GM21515 (cell line): ENCODE measurements around the gene CPNE8.

Experiments used
- ATAC-seq: cut with Tn5 transposase; IDR thresholded peaks from one replicate; pipeline ENCODE4 v1.9.1; 2021; ENCODE audit not compliant: unreplicated experiment

CPNE8 gene

GRCh38 chr12:38838056-38838850 is 67.1 kb downstream of the CPNE8 start:
- ATAC-seq, result no peak

- no peak for ATAC-seq
These were observed 73.7 kb downstream of the CPNE8 start for GRCh38 chr12:38831715-38832114.

- ATAC-seq, result no peak
These were observed 80.4 kb downstream of the CPNE8 start for GRCh38 chr12:38825006-38825405.

- ATAC-seq, result no peak
These were observed 81.7 kb downstream of the CPNE8 start for GRCh38 chr12:38823738-38824137.

GRCh38 chr12:38823314-38823713 is 82.1 kb downstream of the CPNE8 start:
- no peak for ATAC-seq

- no peak for ATAC-seq
These were observed 87.4 kb downstream of the CPNE8 start for GRCh38 chr12:38817942-38818341.

DNA sequence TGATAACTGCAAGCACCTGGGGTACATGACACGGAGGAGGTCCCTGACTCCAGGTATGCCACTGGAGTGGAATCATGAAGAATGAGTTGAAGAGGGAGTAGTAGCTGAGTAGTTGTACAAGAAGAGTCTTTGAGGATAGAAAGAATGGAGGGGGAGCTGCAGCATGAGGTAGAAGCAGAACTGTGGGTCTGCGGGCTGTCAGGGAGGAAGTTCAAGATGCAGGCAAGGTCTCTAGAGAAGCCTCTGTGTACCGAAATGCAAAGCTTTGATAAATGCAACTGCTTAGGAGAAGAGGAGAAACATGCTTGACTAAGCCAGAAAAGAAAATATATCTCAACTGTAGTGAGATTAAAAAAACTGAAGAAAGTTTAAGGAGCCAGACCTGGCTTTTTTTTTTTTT is 91.5 kb downstream of the CPNE8 start:
- no peak for ATAC-seq

- no peak for ATAC-seq
These were observed 93.5 kb downstream of the CPNE8 start for GRCh38 chr12:38811814-38812356.

DNA sequence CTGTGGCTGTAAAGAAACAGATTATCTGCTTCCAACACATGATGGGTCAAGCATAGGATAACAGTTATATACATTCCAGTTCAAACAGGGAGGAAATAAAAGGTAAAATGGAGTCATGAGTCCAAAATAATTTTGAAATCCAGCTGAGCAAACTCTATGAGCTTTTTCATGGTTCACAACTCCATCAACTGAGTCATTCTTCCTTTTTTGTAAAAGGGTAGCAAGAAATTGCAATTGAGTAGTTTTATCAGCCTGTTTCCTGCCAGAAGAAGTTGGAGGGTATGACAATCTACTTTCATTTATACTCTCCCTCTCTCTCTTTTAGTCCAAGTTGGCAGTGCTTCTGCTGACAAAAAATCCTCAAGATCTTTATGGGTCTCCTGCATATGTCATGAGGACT is 95.6 kb downstream of the CPNE8 start:
- no peak for ATAC-seq

GRCh38 chr12:38788106-38788505 is 117.3 kb downstream of the CPNE8 start:
- no peak for ATAC-seq

GRCh38 chr12:38785381-38785780 is 120.0 kb downstream of the CPNE8 start:
- no peak for ATAC-seq

DNA sequence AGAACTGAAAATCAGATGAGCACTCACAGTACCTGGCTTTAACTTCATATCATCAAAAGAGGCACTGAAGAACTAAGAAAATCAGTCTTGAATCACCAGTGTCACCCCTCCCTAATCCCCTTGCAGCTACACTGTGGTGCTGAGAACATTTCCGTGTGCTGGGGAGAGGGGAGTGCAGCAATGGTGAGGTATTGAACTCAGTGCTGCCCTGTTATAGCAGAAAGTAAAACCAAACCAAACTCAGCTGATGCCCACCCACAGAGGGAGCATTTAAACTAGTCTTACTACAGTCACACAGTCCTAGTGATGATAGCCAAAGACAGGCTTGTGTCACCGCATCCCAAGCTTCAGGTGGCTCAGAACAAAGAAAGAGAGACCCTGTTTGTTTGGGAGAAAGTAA is 122.1 kb downstream of the CPNE8 start:
- no peak for ATAC-seq

DNA sequence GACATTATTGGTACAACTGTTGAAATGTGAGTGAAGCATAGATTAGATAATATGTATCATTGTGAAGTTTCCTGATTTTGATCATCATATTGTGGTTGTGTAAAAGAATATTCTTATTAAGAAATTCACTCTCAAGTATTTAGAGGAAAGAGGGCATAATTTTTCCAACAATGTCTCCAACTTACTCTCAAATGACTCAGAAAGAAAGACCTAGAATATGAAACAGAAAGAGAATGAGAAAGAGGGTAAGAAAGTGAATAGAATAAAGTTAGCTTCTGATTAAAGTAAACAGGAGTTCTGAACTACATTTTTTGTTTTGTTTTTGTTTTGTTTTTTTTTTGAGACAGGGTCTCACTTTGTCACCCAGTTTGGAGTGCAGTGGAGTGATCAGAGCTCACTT is 123.0 kb downstream of the CPNE8 start:
- no peak for ATAC-seq

DNA sequence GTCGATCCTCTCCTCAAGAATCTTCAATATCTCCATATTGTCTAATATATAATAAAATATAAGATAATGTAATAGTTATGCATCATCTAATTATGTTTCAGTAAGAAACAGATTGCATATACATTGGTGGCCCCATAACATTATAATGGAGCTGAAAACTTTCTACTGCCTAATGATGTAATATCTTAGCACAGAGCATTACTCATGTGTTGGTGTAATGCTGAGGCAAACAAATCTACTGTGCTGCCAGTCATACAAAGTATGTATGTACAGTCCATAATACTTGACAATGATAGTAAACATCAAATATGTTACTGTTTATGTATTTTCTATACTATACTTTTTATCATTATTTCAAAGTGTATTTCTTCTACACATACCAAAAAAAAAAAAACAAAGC is 128.7 kb downstream of the CPNE8 start:
- ATAC-seq, result no peak

DNA sequence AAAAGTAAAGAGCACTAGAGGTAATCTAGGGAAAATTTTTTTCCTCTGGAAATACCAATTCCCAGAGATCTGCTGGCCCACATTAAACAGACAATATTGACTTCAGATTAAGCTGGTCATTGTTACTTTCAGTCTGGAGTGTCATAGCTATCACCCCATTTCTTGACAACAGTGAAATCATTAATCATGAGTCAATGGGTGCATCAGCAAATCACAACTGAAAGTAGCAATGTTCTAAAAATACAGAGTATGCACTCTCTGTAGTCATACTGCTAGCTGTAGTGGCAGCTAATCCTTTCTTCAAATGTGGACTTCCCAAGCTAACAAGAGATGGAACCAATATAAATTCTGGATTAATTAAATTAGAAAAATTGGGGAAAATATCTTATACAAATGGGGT is 129.9 kb downstream of the CPNE8 start:
- peak; percentile 93 for ATAC-seq

DNA sequence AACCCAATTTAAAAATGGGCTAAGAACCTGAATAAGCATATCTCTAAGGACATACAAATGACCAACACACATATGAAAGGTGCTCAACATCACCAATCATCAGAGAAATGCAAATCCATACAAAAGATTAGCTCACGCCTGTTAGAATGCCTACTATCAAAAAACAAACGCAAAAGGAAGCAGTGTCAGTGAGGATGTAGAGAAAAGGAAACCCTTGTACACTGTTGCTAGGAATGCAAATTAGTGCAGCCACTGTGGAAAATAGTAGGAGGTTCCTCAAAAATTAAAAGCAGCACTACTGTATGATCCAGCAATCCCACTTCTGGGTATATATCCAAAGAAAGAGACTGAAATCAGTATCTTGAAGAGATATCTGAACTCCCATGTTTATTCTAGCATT is 133.0 kb downstream of the CPNE8 start:
- ATAC-seq, result no peak

DNA sequence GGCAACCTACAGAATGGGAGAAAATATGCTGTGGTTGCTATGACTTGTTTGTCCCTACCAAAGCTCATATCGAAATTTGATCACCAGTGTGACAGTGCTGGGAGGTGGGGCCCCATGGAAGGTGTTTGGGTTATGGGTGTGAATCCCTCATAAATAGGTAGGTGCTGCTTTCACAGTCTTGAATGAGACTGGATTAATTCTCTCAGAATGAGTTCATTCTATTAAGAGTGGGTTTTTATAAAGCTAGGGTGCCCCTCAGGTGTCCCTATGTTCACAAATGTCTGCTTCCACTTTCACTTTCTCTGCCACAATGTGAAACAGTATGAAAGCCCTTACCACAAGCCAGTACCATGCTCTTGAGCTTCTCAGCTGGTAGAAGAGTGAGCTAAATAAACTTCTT is 133.5 kb downstream of the CPNE8 start:
- peak; percentile 64 for ATAC-seq

DNA sequence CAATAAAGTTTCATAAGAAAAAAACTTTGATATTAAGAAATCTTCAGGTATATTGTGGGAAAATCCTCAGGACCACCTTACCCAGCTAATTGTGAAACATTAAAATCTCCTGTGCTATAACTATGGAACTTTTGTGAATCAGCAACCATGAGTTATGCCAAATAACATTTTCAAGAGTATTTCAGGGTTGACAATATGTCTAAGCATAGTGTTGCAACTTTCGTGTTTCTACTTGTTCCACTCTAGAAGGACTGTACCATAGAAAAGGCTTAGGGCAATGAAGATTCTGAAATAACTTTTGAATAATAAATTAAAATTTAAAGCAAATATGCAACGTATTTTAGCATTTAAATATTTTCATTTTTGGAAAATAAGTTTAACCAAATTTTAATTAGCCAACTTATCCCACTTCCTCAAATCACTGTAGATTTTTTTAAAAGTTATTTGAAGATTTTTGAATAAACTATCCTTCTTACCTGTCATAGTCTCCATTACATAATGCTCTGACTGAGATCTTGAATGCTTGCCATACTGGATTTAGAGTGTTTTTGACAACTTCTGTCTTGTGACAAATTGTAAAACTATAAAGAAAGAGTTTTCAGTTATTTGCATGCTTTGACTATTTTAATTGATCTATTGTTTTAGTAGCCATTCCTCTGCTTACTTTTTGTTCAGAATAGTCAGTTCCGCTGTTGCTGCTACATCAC is 143.6 kb downstream of the CPNE8 start:
- no peak for ATAC-seq

- no peak for ATAC-seq
These were observed 144.3 kb downstream of the CPNE8 start for GRCh38 chr12:38761111-38761510.

DNA sequence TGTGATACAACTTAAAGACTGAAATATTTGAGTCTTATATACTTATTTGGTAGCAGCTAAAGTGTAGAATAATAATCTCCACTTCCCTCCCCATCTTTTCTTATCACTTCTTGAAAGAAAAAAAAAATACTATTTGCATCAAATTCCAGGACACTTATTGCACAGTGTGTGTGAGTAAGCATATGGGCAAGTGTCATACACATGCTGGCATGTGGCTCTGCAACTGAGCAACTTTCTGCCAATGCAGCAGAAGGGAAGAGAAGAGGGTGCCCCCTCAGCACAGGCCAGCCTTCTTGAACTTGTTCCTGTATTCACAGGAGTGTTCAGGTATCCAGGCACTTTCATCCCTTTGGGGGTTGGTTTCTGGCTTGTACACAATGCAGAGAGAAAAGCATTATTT is 145.8 kb downstream of the CPNE8 start:
- no peak for ATAC-seq

- no peak for ATAC-seq
These were observed 158.6 kb downstream of the CPNE8 start for GRCh38 chr12:38746744-38747143.

DNA sequence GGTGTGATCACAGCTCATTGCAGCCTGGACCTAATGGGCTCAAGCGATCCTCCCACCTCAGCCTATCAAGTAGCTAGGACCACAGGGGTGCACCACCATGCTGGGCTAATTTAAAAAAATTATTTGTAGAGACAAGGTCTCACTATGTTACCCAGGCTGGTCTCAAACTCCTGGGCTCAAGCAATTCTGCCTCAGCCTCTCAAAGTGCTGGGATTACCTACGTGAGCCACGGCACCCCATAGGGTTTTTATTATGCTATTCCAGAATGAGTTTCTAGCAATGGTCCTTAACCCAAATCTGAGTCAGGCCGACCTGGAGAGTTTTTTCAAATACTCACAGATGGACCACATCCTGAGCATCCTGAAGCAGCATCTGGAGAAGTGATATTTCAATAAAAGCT is 159.8 kb downstream of the CPNE8 start:
- ATAC-seq, result no peak
